ENCODE measurements around the gene ARHGEF33. TPM values are rescaled to one million over a fixed set of nuclear protein-coding genes. Genes with fewer than 3 reads are reported as not detected.

ARHGEF33 gene
- total and polyA plus RNA-seq, 2 of the 13 experiments (the other 11 are each of a cell fraction or from before 2014, with no cell fraction given), result 0.04 TPM; not detected in 1

DNA sequence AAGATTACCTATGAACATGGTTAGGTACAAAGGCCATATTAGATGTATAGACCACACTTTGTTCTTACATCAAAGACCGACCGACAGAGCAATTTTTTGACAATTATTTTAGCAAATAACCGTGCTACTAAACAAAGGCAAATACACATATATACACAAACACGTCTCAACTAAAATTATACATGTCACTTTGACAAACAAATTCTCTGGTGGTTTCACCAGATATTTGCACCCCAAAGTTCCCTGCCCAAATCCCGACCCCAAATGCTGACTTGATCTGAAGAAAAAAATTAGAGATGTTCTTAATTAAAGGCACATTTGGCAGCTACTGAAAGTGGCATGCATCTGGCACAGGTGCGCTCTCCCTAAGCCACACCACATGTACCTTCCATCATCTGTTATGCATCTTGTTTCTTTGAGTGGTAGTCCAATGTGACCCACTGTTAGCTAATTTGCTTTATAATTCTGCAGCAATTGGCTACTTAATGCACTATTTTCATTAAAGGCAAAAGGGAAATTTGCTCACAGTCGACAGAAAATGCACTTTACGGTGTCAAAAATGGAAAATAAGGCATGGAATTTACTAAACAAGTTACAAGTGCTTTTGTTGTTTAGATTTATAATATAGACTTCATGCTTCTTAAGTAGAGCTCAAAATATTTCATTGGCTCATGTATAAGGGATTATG lies 92.1 kb downstream of the ARHGEF33 start (continued):
- TF ChIP-seq, protein P1, sequence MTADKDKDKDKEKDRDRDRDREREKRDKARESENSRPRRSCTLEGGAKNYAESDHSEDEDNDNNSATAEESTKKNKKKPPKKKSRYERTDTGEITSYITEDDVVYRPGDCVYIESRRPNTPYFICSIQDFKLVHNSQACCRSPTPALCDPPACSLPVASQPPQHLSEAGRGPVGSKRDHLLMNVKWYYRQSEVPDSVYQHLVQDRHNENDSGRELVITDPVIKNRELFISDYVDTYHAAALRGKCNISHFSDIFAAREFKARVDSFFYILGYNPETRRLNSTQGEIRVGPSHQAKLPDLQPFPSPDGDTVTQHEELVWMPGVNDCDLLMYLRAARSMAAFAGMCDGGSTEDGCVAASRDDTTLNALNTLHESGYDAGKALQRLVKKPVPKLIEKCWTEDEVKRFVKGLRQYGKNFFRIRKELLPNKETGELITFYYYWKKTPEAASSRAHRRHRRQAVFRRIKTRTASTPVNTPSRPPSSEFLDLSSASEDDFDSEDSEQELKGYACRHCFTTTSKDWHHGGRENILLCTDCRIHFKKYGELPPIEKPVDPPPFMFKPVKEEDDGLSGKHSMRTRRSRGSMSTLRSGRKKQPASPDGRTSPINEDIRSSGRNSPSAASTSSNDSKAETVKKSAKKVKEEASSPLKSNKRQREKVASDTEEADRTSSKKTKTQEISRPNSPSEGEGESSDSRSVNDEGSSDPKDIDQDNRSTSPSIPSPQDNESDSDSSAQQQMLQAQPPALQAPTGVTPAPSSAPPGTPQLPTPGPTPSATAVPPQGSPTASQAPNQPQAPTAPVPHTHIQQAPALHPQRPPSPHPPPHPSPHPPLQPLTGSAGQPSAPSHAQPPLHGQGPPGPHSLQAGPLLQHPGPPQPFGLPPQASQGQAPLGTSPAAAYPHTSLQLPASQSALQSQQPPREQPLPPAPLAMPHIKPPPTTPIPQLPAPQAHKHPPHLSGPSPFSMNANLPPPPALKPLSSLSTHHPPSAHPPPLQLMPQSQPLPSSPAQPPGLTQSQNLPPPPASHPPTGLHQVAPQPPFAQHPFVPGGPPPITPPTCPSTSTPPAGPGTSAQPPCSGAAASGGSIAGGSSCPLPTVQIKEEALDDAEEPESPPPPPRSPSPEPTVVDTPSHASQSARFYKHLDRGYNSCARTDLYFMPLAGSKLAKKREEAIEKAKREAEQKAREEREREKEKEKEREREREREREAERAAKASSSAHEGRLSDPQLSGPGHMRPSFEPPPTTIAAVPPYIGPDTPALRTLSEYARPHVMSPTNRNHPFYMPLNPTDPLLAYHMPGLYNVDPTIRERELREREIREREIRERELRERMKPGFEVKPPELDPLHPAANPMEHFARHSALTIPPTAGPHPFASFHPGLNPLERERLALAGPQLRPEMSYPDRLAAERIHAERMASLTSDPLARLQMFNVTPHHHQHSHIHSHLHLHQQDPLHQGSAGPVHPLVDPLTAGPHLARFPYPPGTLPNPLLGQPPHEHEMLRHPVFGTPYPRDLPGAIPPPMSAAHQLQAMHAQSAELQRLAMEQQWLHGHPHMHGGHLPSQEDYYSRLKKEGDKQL (CRISPR knock-in tag; IDR thresholded peaks at IDR 0.05; ENCODE audit: low read depth), result peak; percentile 63; the same call in 1 of the 2 replicates
- no peak; the same call in 1 of the 2 replicates for TF ChIP-seq SIX1 (CRISPR knock-in tag; IDR thresholded peaks at IDR 0.05; ENCODE audit: borderline replicate concordance)
- TF ChIP-seq FOXA1 (IDR thresholded peaks at IDR 0.05), result peak; percentile 75
- peak; percentile 64 for TF ChIP-seq FOXA1 (CRISPR knock-in tag; IDR thresholded peaks at IDR 0.05)
- TF ChIP-seq CBX5 (CRISPR knock-in tag; IDR thresholded peaks at IDR 0.05; ENCODE audit: borderline replicate concordance), result no peak
- TF ChIP-seq RCOR2 (CRISPR knock-in tag; IDR thresholded peaks at IDR 0.05), result peak; percentile 69
- TF ChIP-seq ZNF292 (CRISPR knock-in tag; IDR thresholded peaks at IDR 0.05; ENCODE audit: borderline replicate concordance, low read depth), result no peak
- peak; percentile 94 for TF ChIP-seq TBX3 (IDR thresholded peaks at IDR 0.05; ENCODE audit: borderline replicate concordance)
- TF ChIP-seq ZNF672 (CRISPR knock-in tag; IDR thresholded peaks at IDR 0.05), result no peak
- TF ChIP-seq, protein P2, sequence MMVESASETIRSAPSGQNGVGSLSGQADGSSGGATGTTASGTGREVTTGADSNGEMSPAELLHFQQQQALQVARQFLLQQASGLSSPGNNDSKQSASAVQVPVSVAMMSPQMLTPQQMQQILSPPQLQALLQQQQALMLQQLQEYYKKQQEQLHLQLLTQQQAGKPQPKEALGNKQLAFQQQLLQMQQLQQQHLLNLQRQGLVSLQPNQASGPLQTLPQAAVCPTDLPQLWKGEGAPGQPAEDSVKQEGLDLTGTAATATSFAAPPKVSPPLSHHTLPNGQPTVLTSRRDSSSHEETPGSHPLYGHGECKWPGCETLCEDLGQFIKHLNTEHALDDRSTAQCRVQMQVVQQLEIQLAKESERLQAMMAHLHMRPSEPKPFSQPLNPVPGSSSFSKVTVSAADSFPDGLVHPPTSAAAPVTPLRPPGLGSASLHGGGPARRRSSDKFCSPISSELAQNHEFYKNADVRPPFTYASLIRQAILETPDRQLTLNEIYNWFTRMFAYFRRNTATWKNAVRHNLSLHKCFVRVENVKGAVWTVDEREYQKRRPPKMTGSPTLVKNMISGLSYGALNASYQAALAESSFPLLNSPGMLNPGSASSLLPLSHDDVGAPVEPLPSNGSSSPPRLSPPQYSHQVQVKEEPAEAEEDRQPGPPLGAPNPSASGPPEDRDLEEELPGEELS (CRISPR knock-in tag; IDR thresholded peaks at IDR 0.05), result peak; percentile 96
- TF ChIP-seq ZNF253 (CRISPR knock-in tag; IDR thresholded peaks at IDR 0.05; ENCODE audit: borderline replicate concordance), result no peak
- TF ChIP-seq, protein P3, sequence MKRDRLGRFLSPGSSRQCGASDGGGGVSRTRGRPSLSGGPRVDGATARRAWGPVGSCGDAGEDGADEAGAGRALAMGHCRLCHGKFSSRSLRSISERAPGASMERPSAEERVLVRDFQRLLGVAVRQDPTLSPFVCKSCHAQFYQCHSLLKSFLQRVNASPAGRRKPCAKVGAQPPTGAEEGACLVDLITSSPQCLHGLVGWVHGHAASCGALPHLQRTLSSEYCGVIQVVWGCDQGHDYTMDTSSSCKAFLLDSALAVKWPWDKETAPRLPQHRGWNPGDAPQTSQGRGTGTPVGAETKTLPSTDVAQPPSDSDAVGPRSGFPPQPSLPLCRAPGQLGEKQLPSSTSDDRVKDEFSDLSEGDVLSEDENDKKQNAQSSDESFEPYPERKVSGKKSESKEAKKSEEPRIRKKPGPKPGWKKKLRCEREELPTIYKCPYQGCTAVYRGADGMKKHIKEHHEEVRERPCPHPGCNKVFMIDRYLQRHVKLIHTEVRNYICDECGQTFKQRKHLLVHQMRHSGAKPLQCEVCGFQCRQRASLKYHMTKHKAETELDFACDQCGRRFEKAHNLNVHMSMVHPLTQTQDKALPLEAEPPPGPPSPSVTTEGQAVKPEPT (CRISPR knock-in tag; IDR thresholded peaks at IDR 0.05; ENCODE audit: low read depth), result no peak
- TF ChIP-seq SMARCC2 (IDR thresholded peaks at IDR 0.05), result peak; percentile 37; the same call in 1 of the 2 replicates
- peak; percentile 48; the same call in 1 of the 2 replicates for TF ChIP-seq ESRRA (CRISPR knock-in tag; IDR thresholded peaks at IDR 0.05; ENCODE audit: low read depth)
- TF ChIP-seq HDAC2 (CRISPR knock-in tag; IDR thresholded peaks at IDR 0.05), result peak; percentile 59
- TF ChIP-seq GPN1 (CRISPR knock-in tag; IDR thresholded peaks at IDR 0.05; ENCODE audit: borderline replicate concordance), result no peak
- no peak for TF ChIP-seq GATA4 (IDR thresholded peaks at IDR 0.05; ENCODE audit: borderline replicate concordance, low read depth)
- no peak for TF ChIP-seq FOXM1 (CRISPR knock-in tag; IDR thresholded peaks at IDR 0.05)
- no peak for TF ChIP-seq ATF7-NPFF (CRISPR knock-in tag; IDR thresholded peaks at IDR 0.05; ENCODE audit: low read depth)
- TF ChIP-seq ZNF598 (CRISPR knock-in tag; IDR thresholded peaks at IDR 0.05; ENCODE audit: borderline replicate concordance), result no peak
- no peak for TF ChIP-seq KLF13 (CRISPR knock-in tag; IDR thresholded peaks at IDR 0.05)
